Endothelial cell of umbilical vein (primary cell): ENCODE measurements around the gene JMJD7. TPM values are rescaled to one million over a fixed set of nuclear protein-coding genes. Genes with fewer than 3 reads are reported as not detected.
A peak's percentile ranks its signal among the peaks of the same experiment; 100 is the strongest.

Experiments
- BruUV-seq: library from RNA; stranded (reverse); fragments of 400-500 nt; replicated peaks from 2 replicates; lab custom pipeline; 2021; lab: Mats Ljungman, UMichigan
- CTCF ChIA-PET: fragments of 300-600, 350-600 bp; sonication (Branson Sonifier 250); formaldehyde crosslinking; loops from one replicate; lab custom pipeline; 2021; ENCODE audit warnings: antibody characterized with exemption, inconsistent platforms; lab: Charles Lee
- POLR2A ChIA-PET: fragments of 300-600, 350-600 bp; sonication (Branson Sonifier 250); formaldehyde crosslinking; loops from one replicate; lab custom pipeline; 2021; ENCODE audit warnings: antibody characterized with exemption, inconsistent platforms; lab: Charles Lee
- DNase-seq: peaks from one replicate; pipeline ENCODE4 v3.0.0-alpha.2; 2011; ENCODE audit warnings: low read depth, low spot score
- FAIRE-seq: peaks from 2 replicates; lab custom pipeline; 2011; peaks lifted over from hg19 to GRCh38; lab: Jason Lieb, UNC
- H2AFZ ChIP-seq: 2 replicates; pipeline ENCODE4 v1.6.0; 2012; ENCODE audit warnings: low read depth, low read length, control low read depth, inconsistent platforms
- H3K27ac ChIP-seq: 2 replicates; pipeline ENCODE4 v1.5.1; 2011; ENCODE audit warnings: low read depth, mild to moderate bottlenecking, control low read depth, low read length, moderate library complexity; ENCODE audit not compliant: insufficient read depth
- H3K27me3 ChIP-seq, 2 experiments: 2 replicates each; pipeline versions ENCODE4 v1.6.0 to v1.6.1; 2011; ENCODE audit warnings: low read length in 2 of 2, mixed read lengths in 1 of 2; ENCODE audit not compliant: control insufficient read depth in 2 of 2, insufficient read depth in 2 of 2
- H3K36me3 ChIP-seq, 2 experiments: 2 replicates in 1 of 2; 3 replicates in 1 of 2; pipeline ENCODE4 v1.5.1; 2011; ENCODE audit warnings: low read length in 2 of 2, mild to moderate bottlenecking in 1 of 2, moderate library complexity in 1 of 2; ENCODE audit not compliant: control insufficient read depth in 2 of 2, insufficient read depth in 2 of 2; ENCODE audit errors: extremely low read depth in 1 of 2
- H3K4me1 ChIP-seq: 3 replicates; pipeline ENCODE4 v1.5.1; 2011; ENCODE audit warnings: mild to moderate bottlenecking, low read length; ENCODE audit not compliant: control insufficient read depth, insufficient read depth; ENCODE audit errors: extremely low read depth
- H3K4me2 ChIP-seq: 2 replicates; pipeline ENCODE4 v1.6.1; 2011; ENCODE audit warnings: low read length, control low read depth, mixed read lengths; ENCODE audit not compliant: insufficient read depth
- H3K4me3 ChIP-seq, 3 experiments: fragments of 200-600 bp in 1 of 3; sonication (generic), shearing (Covaris generic) in 1 of 3; replicated peaks in 1 of 3; 2 replicates each; pipeline ENCODE4 v1.5.1; 2011 to 2016; ENCODE audit warnings: control low read depth in 3 of 3, low read length in 3 of 3, mild to moderate bottlenecking in 2 of 3, inconsistent platforms in 1 of 3, low read depth in 1 of 3, moderate library complexity in 1 of 3; ENCODE audit not compliant: insufficient read depth in 1 of 3
- H3K79me2 ChIP-seq: 2 replicates; pipeline ENCODE4 v1.6.0; 2012; ENCODE audit warnings: low read length, inconsistent platforms; ENCODE audit not compliant: control insufficient read depth, insufficient read depth
- H3K9ac ChIP-seq: replicated peaks from 2 replicates; pipeline ENCODE3; 2011; ENCODE audit warnings: low read length, control low read depth; ENCODE audit not compliant: insufficient read depth; ENCODE audit errors: extremely low read depth
- H3K9me1 ChIP-seq: replicated peaks from 3 replicates; pipeline ENCODE4 v1.6.0; 2011; ENCODE audit warnings: mild to moderate bottlenecking, low read length; ENCODE audit not compliant: control insufficient read depth, insufficient read depth; ENCODE audit errors: extremely low read depth
- H3K9me3 ChIP-seq: replicated peaks from 2 replicates; pipeline ENCODE4 v1.5.1; 2012; ENCODE audit warnings: low read length, inconsistent platforms; ENCODE audit not compliant: control insufficient read depth, insufficient read depth
- H4K20me1 ChIP-seq: replicated peaks from 2 replicates; pipeline ENCODE3; 2011; ENCODE audit warnings: mild to moderate bottlenecking, low read length; ENCODE audit not compliant: control insufficient read depth, insufficient read depth; ENCODE audit errors: extremely low read depth
- CTCF ChIP-seq, 2 donors: IDR thresholded peaks; 1 replicate in 1 of 2; 2 replicates in 1 of 2; pipeline ENCODE4 v1.5.1; 2011; ENCODE audit warnings: low read length in 2 of 2, mild to moderate bottlenecking in 2 of 2, moderate library complexity in 2 of 2, control low read depth in 1 of 2, inconsistent platforms in 1 of 2, low read depth in 1 of 2; ENCODE audit not compliant: insufficient read depth in 1 of 2; ENCODE audit errors: extremely low read depth in 1 of 2
- EZH2 ChIP-seq: IDR thresholded peaks from 2 replicates; pipeline ENCODE4 v1.6.1; 2012; ENCODE audit warnings: borderline replicate concordance, low read depth, mild to moderate bottlenecking, moderate library complexity, low read length, inconsistent platforms; ENCODE audit not compliant: severe bottlenecking
- FOS ChIP-seq: IDR thresholded peaks from 2 replicates; pipeline ENCODE4 v1.6.1; 2011; ENCODE audit warnings: mild to moderate bottlenecking, low read length, moderate library complexity, borderline replicate concordance; ENCODE audit not compliant: insufficient read depth
- GATA2 ChIP-seq: IDR thresholded peaks from 2 replicates; pipeline ENCODE4 v1.7.0; 2011; ENCODE audit warnings: low read depth, mild to moderate bottlenecking, moderate library complexity, mixed read lengths, low read length; ENCODE audit not compliant: insufficient read length, insufficient read depth
- JUN ChIP-seq: IDR thresholded peaks from 2 replicates; pipeline ENCODE4 v1.6.1; 2011; ENCODE audit warnings: borderline replicate concordance, low read depth; ENCODE audit not compliant: insufficient read length, insufficient read depth
- POLR2A ChIP-seq: IDR thresholded peaks from 2 replicates; pipeline ENCODE4 v1.6.1; 2012; ENCODE audit warnings: low read depth, mild to moderate bottlenecking, control low read depth, low read length
- POLR2AphosphoS5 ChIP-seq: IDR thresholded peaks from 2 replicates; pipeline ENCODE4 v1.6.1; 2012; ENCODE audit warnings: low read depth, mild to moderate bottlenecking, control low read depth, low read length, moderate library complexity; ENCODE audit not compliant: insufficient read depth
- dilution Hi-C: fragments of 300-500 bp; cut with MboI; formaldehyde crosslinking; loops from one replicate; pipeline ENCODE4 v1.15.0; 2019; ENCODE audit warnings: low sequenced_read_pairs; ENCODE audit not compliant: extremely low pct_ligation_motif_present
- intact Hi-C: fragments of 100-400 bp; cut with micrococcal nuclease; formaldehyde crosslinking; loops from one replicate; pipeline ENCODE4 v1.10.0; 2022
- polyA plus RNA-seq, 4 experiments: library from polyadenylated mRNA; depleted of rRNA in 3 of 4; stranded (reverse) in 3 of 4; unstranded in 1 of 4; fragments of >200 nt; gene quantifications; 2 replicates each; pipeline versions ENCODE4 v1.2.1 to v1.2.3, GENCODE V29; 2011 to 2012; ENCODE audit warnings: missing spikeins in 1 of 4
- total RNA-seq: library from RNA; stranded (reverse); gene quantifications from 2 replicates; pipeline ENCODE4 v1.2.3, GENCODE V29; 2021
- TF ChIP-seq, protein P1 (sequence below): IDR thresholded peaks from 2 replicates; pipeline ENCODE4 v1.6.1; 2011; ENCODE audit not compliant: insufficient read depth, insufficient read length

Gene JMJD7
- total and polyA plus RNA-seq, 2 donors (not counting 3 experiments of a cell fraction or from before 2014, with no cell fraction given), result 7.3 to 11.4 TPM

DNA sequence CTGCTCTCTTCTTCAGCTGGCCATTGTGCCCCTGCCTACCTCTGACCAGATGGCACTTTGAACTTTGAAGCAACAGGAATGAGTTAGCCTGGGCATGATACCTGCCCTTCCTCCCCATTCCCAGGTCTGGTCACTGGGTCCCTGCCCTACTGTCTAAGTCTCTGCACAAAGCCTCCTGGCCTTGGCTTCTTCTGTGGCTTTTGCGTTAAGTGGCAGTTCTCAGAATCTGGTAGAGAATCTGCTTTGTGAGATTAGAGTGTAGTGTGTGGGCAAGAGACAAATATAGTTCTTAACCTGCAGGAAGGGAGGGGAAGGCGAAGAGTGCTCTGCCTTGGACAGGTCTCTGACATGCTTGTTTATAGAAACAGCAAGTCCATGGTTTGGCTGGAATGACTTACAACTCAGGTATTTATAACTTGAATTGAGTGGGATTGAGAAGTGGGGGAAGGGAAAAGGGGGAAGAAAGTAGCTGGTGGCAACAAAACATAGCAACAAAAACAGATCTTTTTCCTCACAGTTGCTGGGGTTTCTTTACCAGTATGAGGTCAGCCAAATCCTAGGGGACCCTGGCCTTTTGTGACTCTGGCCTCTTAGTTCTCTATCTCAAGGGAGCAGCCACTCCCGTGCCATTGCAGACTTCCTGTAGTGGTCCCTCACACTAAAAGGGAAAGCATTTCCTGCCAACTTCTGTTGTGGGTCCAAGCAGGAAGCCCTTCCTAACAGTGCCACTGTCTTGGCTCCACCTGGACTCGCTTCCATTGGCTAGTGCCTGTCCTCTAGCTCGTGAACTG, 36.9 kb upstream of the JMJD7 start:
- H4K20me1 ChIP-seq, result no peaks in the 10 kb centered on the region
- H2AFZ ChIP-seq, result no peak overlapping the region
- POLR2A ChIA-PET, result interaction anchor here (1.1 to 1.4 kb wide), 2 partner anchors 14 to 18 kb away, joined by 3 to 9 read pairs; no protein-coding TSS in a partner anchor
- intact Hi-C loops, result loop anchor here (1.0 kb wide), 2 partner anchors 17 to 20 kb away; partner anchors contain the start of gene MAPKBP1
- no peaks in the 10 kb centered on the region for H3K9me3 ChIP-seq
- H3K36me3 ChIP-seq, result no peaks in the 10 kb centered on the region
- DNase-seq, result peak; percentile 85
- CTCF ChIA-PET, result interaction anchor here (0.6 to 10.8 kb wide), 4 partner anchors 11 to 20 kb away, joined by 3 to 219 read pairs (median 4); partner anchors contain the start of gene MAPKBP1
- peak; percentile 91 for FAIRE-seq
- peaks cover 53% of the 10 kb centered on the region for H3K4me1 ChIP-seq
- peaks cover 67% of the 10 kb centered on the region for H3K79me2 ChIP-seq
- H3K4me2 ChIP-seq, result peak overlapping the region; percentile 74
- H3K27me3 ChIP-seq, result no peaks in the 10 kb centered on the region
- TSS peak; percentile 93 for BruUV-seq
- peak; percentile 84 for TF ChIP-seq GATA2
- TF ChIP-seq EZH2, result no peak
- TF ChIP-seq, protein P1, sequence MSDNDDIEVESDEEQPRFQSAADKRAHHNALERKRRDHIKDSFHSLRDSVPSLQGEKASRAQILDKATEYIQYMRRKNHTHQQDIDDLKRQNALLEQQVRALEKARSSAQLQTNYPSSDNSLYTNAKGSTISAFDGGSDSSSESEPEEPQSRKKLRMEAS, result no peak
- peak; percentile 60 for TF ChIP-seq POLR2A
- peak; percentile 71 for TF ChIP-seq JUN
- TF ChIP-seq POLR2AphosphoS5, result peak; percentile 73
- TF ChIP-seq FOS, result peak; percentile 73
- no peak for TF ChIP-seq CTCF (IDR thresholded peaks at IDR 0.05; ENCODE audit: extremely low read depth in 1 of 2, insufficient read depth in 1 of 2, low read depth in 1 of 2, low read length in 2 of 2)
- H3K27ac ChIP-seq, result peak overlapping the region; percentile 93
- H3K4me3 ChIP-seq, result peak overlapping the region in 1 of 3 experiments; percentile 1
- no peaks in the 10 kb centered on the region for H3K9me1 ChIP-seq
- H3K9ac ChIP-seq, result peak overlapping the region; percentile 68
- dilution Hi-C loops, result no loop called here
